22Rv1 (cell line): ENCODE results near the gene PTGFR.

Experiments
- H3K27ac ChIP-seq: fragments of 450-650 bp; 2 replicates; pipeline ENCODE4 v1.5.1; 2017
- CTCF ChIP-seq: fragments of 450-650 bp; IDR thresholded peaks from 2 replicates; pipeline ENCODE4 v1.5.1; 2017; ENCODE audit warnings: mild to moderate bottlenecking
- ZFX ChIP-seq: fragments of 450-650 bp; IDR thresholded peaks from 2 replicates; pipeline ENCODE4 v1.6.1; 2017; ENCODE audit warnings: antibody characterized with exemption, borderline replicate concordance

PTGFR gene, protein sequence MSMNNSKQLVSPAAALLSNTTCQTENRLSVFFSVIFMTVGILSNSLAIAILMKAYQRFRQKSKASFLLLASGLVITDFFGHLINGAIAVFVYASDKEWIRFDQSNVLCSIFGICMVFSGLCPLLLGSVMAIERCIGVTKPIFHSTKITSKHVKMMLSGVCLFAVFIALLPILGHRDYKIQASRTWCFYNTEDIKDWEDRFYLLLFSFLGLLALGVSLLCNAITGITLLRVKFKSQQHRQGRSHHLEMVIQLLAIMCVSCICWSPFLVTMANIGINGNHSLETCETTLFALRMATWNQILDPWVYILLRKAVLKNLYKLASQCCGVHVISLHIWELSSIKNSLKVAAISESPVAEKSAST

GRCh38 chr1:78490861-78491450 lies at the start of gene PTGFR:
Gene PTGFR (plus strand): TSS chr1:78490974. CDS start chr1:78492744, 1,770 bp downstream.
- TF ChIP-seq CTCF (no peak), ZFX (no peak)
- H3K27ac ChIP-seq, result peak within 1 kb of the TSS; percentile 41; the same call in 1 of the 2 replicates

GRCh38 chr1:78441921-78442320 lies 48.9 kb upstream of the PTGFR start:
- no peak overlapping the region for H3K27ac ChIP-seq
- TF ChIP-seq ZFX, result no peak
- TF ChIP-seq CTCF, result no peak

GRCh38 chr1:78447086-78447485 lies 43.7 kb upstream of the PTGFR start:
- H3K27ac ChIP-seq, result no peak overlapping the region
- TF ChIP-seq ZFX, result no peak
- TF ChIP-seq CTCF, result no peak

DNA sequence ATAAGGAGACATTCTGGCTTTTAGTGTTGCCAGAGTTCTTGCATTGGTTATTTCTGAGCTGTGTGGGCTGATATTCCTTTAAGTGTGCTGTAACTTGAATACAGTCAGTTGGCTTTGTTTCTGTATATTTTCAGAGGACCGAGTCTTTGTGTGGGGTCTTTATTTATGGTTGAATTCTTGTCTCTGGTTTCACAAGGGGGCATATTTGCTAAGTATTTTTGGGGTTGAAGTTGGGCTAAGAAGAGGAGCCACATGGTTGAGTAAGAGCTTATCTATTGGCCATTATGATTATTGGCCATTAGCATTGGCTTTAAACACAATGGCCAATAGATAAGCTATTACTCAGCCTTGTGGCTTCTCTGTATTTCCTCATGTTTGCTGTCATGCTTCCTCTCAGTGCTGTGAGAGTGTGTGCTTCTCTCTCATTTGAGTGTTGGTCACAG lies 26.3 kb upstream of the PTGFR start:
- no peak for TF ChIP-seq ZFX
- TF ChIP-seq CTCF, result no peak
- H3K27ac ChIP-seq, result no peak overlapping the region

- no peak overlapping the region for H3K27ac ChIP-seq
- TF ChIP-seq ZFX (no peak), CTCF (no peak)
These were observed 25.6 kb upstream of the PTGFR start for GRCh38 chr1:78465143-78465542.

GRCh38 chr1:78468521-78468920 lies 22.3 kb upstream of the PTGFR start:
- H3K27ac ChIP-seq, result no peak overlapping the region
- TF ChIP-seq ZFX, result no peak
- TF ChIP-seq CTCF, result no peak

DNA sequence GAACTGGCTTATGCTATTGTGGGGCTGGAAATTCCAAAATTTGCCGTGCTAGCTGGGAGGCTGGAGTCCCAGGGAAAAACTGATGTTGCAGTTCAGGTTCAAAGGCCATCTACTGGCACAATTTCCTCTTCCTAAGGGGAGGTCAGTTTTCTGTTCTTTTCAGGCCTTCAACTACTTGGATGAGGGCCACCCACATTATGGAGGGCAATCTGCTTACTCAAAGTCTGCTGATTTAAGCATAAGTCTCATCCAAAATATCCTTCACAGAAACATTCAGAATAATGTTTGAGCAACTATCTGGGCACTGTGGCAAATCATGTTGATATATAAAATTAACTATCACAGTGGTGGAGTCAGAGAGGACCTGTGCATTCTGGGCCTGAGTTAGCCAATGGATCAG lies 21.2 kb upstream of the PTGFR start:
- H3K27ac ChIP-seq, result no peak overlapping the region
- no peak for TF ChIP-seq ZFX
- no peak for TF ChIP-seq CTCF
